ENCODE data around the gene CPT2.

The CPT2 gene

GRCh38 chr1:53188099-53188498, 8.5 kb upstream of the CPT2 start:
- TF ChIP-seq CTCF (IDR thresholded peaks at IDR 0.05; ENCODE audit: control insufficient read depth, extremely low read depth, insufficient read depth): no peak
- H3K4me3 ChIP-seq (ENCODE audit: low read depth, low read length): no peak overlapping the region
- no peak for DNase-seq (ENCODE audit: low read depth)

GRCh38 chr1:53189061-53189460, 7.6 kb upstream of the CPT2 start:
- no peak overlapping the region for H3K4me3 ChIP-seq (ENCODE audit: low read depth, low read length)
- no peak for DNase-seq (ENCODE audit: low read depth)
- TF ChIP-seq CTCF (IDR thresholded peaks at IDR 0.05; ENCODE audit: control insufficient read depth, extremely low read depth, insufficient read depth): no peak

GRCh38 chr1:53190210-53190611, 6.4 kb upstream of the CPT2 start:
- no peak for DNase-seq (ENCODE audit: low read depth)
- TF ChIP-seq CTCF (IDR thresholded peaks at IDR 0.05; ENCODE audit: control insufficient read depth, extremely low read depth, insufficient read depth): no peak
- no peak overlapping the region for H3K4me3 ChIP-seq (ENCODE audit: low read depth, low read length)

GRCh38 chr1:53195246-53196016, 1.2 kb upstream of the CPT2 start:
- H3K4me3 ChIP-seq (ENCODE audit: low read depth, low read length): no peak overlapping the region
- no peak for TF ChIP-seq CTCF (IDR thresholded peaks at IDR 0.05; ENCODE audit: control insufficient read depth, extremely low read depth, insufficient read depth)
- DNase-seq (ENCODE audit: low read depth): no peak

- no peak for DNase-seq (ENCODE audit: low read depth)
- H3K4me3 ChIP-seq (ENCODE audit: low read depth, low read length): peak overlapping the region; percentile 92
- no peak for TF ChIP-seq CTCF (IDR thresholded peaks at IDR 0.05; ENCODE audit: control insufficient read depth, extremely low read depth, insufficient read depth)
Measured at GRCh38 chr1:53196017-53196484, 573 bp upstream of the CPT2 start.

GRCh38 chr1:53197291-53198200, 922 bp downstream of the CPT2 start:
- peak overlapping the region; percentile 92 for H3K4me3 ChIP-seq (ENCODE audit: low read depth, low read length)
- no peak for DNase-seq (ENCODE audit: low read depth)
- TF ChIP-seq CTCF (IDR thresholded peaks at IDR 0.05; ENCODE audit: control insufficient read depth, extremely low read depth, insufficient read depth): no peak
